ENCODE measurements around the gene MAP3K6.

MAP3K6 gene

GRCh38 chr1:27353629-27354028 is 13.1 kb downstream of the MAP3K6 start:
- no peak for DNase-seq

- no peak for DNase-seq
These were observed 13.6 kb downstream of the MAP3K6 start for GRCh38 chr1:27353166-27353565.

- DNase-seq, result no peak
These were observed 15.1 kb downstream of the MAP3K6 start for GRCh38 chr1:27351541-27352107.

GRCh38 chr1:27350663-27351540 is 15.9 kb downstream of the MAP3K6 start:
- DNase-seq, result no peak

- DNase-seq, result peak; percentile 78
These were observed 16.7 kb downstream of the MAP3K6 start for GRCh38 chr1:27349784-27350662.

GRCh38 chr1:27348861-27349783 is 17.6 kb downstream of the MAP3K6 start:
- DNase-seq, result peak; percentile 78

GRCh38 chr1:27346991-27347624 is 19.7 kb downstream of the MAP3K6 start:
- no peak for DNase-seq

- no peak for DNase-seq
These were observed 20.4 kb downstream of the MAP3K6 start for GRCh38 chr1:27346357-27346756.

- no peak for DNase-seq
These were observed 21.5 kb downstream of the MAP3K6 start for GRCh38 chr1:27345272-27345671.

- DNase-seq, result no peak
These were observed 23.1 kb downstream of the MAP3K6 start for GRCh38 chr1:27343639-27344025.

GRCh38 chr1:27342778-27343638 is 23.8 kb downstream of the MAP3K6 start:
- peak; percentile 75 for DNase-seq

GRCh38 chr1:27342391-27342777 is 24.4 kb downstream of the MAP3K6 start:
- no peak for DNase-seq

GRCh38 chr1:27341525-27342252 is 25.1 kb downstream of the MAP3K6 start, which contains the start of gene SYTL1:
Gene SYTL1 (plus strand): TSS chr1:27342022. CDS start chr1:27345335, 3,313 bp downstream.
- peak; percentile 71 for DNase-seq

GRCh38 chr1:27339213-27339612 is 27.5 kb downstream of the MAP3K6 start:
- DNase-seq, result no peak

GRCh38 chr1:27338751-27339150 is 28.0 kb downstream of the MAP3K6 start:
- DNase-seq, result no peak

GRCh38 chr1:27336756-27337155 is 30.0 kb downstream of the MAP3K6 start:
- no peak for DNase-seq

GRCh38 chr1:27335506-27336422 is 31.0 kb downstream of the MAP3K6 start:
- no peak for DNase-seq

- DNase-seq, result no peak
These were observed 33.0 kb downstream of the MAP3K6 start for GRCh38 chr1:27333717-27334279.

All from NCI-H1105 (cell line).